Ovary (tissue), 9 donors: ENCODE data around the gene KAT2B. TPM values are rescaled to one million over a fixed set of nuclear protein-coding genes. Genes with fewer than 3 reads are reported as not detected.

Experiments
- DNase-seq, 5 donors: peaks; one replicate each; pipeline ENCODE4 v3.0.0-alpha.2; 2019 to 2020
- H3K27ac ChIP-seq, 2 donors: fragments of 200-600 bp; one replicate each; pipeline versions ENCODE4 v1.5.1 to v1.8.0; 2019 to 2022
- H3K27me3 ChIP-seq: fragments of 200-600 bp; one replicate; pipeline ENCODE4 v1.8.0; 2022
- H3K36me3 ChIP-seq: fragments of 200-600 bp; sonication (generic); one replicate; pipeline ENCODE4 v1.5.1; 2019
- H3K4me1 ChIP-seq: one replicate; pipeline ENCODE4 v1.8.1; 2013; ENCODE audit warnings: mild to moderate bottlenecking, moderate library complexity; ENCODE audit not compliant: insufficient read depth
- H3K4me3 ChIP-seq: fragments of 200-600 bp; sonication (generic); one replicate; pipeline ENCODE4 v1.5.1; 2017
- H3K9me3 ChIP-seq, 2 donors: fragments of 200-600 bp in 1 of 2; sonication (generic) in 1 of 2; one replicate each; pipeline versions ENCODE4 v1.5.1 to v1.8.1; 2013 to 2019; ENCODE audit warnings: mild to moderate bottlenecking in 1 of 2, moderate library complexity in 1 of 2
- EP300 ChIP-seq: sonication (generic); formaldehyde crosslinking; IDR thresholded peaks from one replicate; pipeline ENCODE4 v1.6.1; 2017; ENCODE audit warnings: antibody characterized with exemption
- POLR2A ChIP-seq: fragments of 450-650 bp; IDR thresholded peaks from one replicate; pipeline ENCODE4 v1.6.1; 2017; ENCODE audit warnings: antibody characterized with exemption, mild to moderate bottlenecking, moderate library complexity
- WGBS, 3 donors: extraction: QIAGEN DNeasy Blood & Tissue Kit in 1 of 3; methylation state at CpG; one replicate each; pipeline versions ENCODE4 v1.1.5 to v1.1.7; 2013 to 2017; 5-methylcytosine and 5-hydroxymethylcytosine counted together
- intact Hi-C, 4 donors: fragments of 100-400 bp; cut with DNase I; formaldehyde crosslinking; loops; one replicate each; pipeline versions ENCODE4 v1.11.0 to v1.15.1; 2022 to 2023
- polyA plus RNA-seq, 2 donors: library from polyadenylated mRNA; stranded (reverse); fragments of 200-250 nt in 1 of 2; fragments of 350-450 nt in 1 of 2; fragmentation: Illumina TruSeq in 1 of 2; extraction: RNeasy Lipid Tissue Mini Kit (QIAGEN cat#74804) in 1 of 2; gene quantifications; one replicate each; pipeline ENCODE4 v1.2.3, GENCODE V29; 2013 to 2014
- total RNA-seq, 7 donors: library from RNA; depleted of rRNA in 2 of 7; stranded (reverse); fragments of >200 nt in 2 of 7; fragmentation: NEBNext Ultra II Directional in 3 of 7; extraction: Animal tissue kit (Norgen Biotek cat#: 25700) in 3 of 7; gene quantifications; one replicate each; pipeline versions ENCODE4 v1.1.0 to v1.2.4, GENCODE V29; 2016 to 2023
- TF ChIP-seq, protein P1 (sequence below), 3 donors: fragments of 450-650 bp in 2 of 3; fragments of 200-600 bp in 1 of 3; IDR thresholded peaks; one replicate each; pipeline versions ENCODE4 v1.5.1 to v1.8.0; 2016 to 2022; ENCODE audit warnings: antibody characterized with exemption in 3 of 3, mild to moderate bottlenecking in 1 of 3
- donor health status: DM: no; HTN: no; CAD: no; lungs with moderate emphysema.
- donor health status: DM: no; HTN: no; CAD: no.
- donor health status: Bipolar disorder and iron deficiency.
- donor health status: DM: yes; HTN: yes; CAD: no.
- donor health status: DM: no; HTN: no; CAD: no.
- donor health status: DM: yes; HTN: yes; CAD: no.

KAT2B gene
- total and polyA plus RNA-seq, 9 donors = 15.1 to 49.3 (median 33.0) TPM

DNA sequence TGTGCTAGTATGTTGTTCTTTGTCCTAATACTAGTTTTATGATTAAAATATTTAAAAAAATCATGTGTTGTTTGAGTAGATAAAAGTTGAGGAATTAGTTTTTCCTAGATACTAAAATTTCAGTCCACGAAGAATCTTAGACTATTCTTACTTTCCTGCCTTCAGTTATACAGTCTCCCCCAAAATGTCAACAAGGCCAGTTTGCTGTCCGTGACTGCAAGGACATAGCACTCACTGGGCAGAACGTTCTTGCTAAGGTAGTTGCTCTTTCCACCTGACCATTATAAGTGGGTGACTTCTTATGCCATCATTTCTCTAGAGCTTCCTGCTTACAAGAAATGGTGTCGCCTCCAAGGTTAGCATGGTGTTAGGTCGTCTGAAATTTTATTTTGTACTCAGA is 32.8 kb downstream of the KAT2B start:
- H3K4me1 ChIP-seq = peaks cover 2% of the 10 kb centered on the region
- no peak for DNase-seq
- intact Hi-C loops = no loop called here
- no peaks in the 10 kb centered on the region for H3K36me3 ChIP-seq
- 30 to 58% (median 35%) methylated on average over 5 of the region's 5 CpGs for WGBS, 3 donors
- no peaks in the 10 kb centered on the region for H3K27me3 ChIP-seq
- no peak overlapping the region for H3K4me3 ChIP-seq
- peak overlapping the region in 1 of 2 donors; percentile 2 for H3K27ac ChIP-seq
- no peaks in the 10 kb centered on the region for H3K9me3 ChIP-seq
- TF ChIP-seq, protein P1, sequence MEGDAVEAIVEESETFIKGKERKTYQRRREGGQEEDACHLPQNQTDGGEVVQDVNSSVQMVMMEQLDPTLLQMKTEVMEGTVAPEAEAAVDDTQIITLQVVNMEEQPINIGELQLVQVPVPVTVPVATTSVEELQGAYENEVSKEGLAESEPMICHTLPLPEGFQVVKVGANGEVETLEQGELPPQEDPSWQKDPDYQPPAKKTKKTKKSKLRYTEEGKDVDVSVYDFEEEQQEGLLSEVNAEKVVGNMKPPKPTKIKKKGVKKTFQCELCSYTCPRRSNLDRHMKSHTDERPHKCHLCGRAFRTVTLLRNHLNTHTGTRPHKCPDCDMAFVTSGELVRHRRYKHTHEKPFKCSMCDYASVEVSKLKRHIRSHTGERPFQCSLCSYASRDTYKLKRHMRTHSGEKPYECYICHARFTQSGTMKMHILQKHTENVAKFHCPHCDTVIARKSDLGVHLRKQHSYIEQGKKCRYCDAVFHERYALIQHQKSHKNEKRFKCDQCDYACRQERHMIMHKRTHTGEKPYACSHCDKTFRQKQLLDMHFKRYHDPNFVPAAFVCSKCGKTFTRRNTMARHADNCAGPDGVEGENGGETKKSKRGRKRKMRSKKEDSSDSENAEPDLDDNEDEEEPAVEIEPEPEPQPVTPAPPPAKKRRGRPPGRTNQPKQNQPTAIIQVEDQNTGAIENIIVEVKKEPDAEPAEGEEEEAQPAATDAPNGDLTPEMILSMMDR (IDR thresholded peaks at IDR 0.05) = no peak
- TF ChIP-seq POLR2A (no peak), EP300 (no peak)

DNA sequence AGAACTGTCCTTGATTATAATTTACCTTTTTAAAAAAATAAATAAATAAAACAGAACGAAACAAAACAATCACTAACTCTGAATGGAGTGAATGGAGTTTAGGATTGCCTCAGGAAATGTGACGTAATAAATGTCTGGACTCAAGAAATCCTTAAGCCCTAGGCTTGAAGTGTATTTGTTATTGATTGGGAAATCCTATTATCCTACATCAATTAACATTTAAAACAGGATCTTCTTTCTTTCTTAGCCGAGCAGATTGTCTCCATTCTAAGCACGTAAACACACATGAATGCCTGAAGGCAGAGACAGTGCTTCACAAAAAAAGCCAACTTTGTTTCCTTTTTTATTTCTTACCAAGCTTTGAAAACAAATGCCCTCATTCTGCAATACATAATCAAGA is 33.4 kb downstream of the KAT2B start:
- no peak for TF ChIP-seq POLR2A
- TF ChIP-seq, protein P1 (IDR thresholded peaks at IDR 0.05) = no peak
- TF ChIP-seq EP300 = no peak
- no peak overlapping the region for H3K27ac ChIP-seq
- 33 to 72% (median 39%) methylated on average over 4 of the region's 4 CpGs for WGBS, 3 donors

DNA sequence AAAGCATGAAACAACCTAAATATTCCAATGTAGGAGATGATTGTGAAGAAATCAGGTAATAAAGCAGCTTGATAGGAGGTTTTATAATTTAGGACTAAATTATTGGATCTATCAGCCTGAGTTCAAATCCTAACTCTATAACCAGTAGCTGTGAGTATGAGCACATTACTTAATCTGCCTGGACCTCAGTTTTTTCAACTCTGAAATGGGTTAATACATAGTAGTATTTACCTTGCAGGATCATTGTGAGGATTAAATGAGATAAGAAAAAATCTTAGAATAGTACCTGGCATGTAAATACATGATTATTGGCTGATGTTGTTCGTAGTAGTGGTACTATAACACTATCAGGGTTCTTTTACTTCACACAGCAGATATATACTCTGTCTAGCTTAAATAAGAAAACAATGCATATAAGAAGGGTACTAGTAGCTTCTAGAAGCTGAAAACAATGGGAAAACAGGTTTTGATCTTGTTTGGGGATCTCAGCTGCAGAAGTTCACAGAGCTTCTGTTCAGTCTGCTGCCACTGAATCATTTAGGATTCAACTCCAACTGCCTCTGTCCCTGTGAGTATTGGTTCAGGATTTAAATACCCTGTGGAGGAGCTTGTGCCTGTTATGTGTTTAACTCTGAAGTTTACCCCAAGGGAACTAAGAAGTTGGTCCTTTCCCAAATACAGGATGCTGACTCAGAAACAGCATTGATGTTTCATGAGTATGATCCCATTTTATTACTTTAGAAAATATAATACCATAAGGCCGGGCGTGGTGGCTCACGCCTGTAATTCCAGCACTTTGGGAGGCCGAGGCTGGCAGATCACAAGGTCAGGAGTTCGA is 34.2 kb downstream of the KAT2B start:
- no peaks in the 10 kb centered on the region for H3K27me3 ChIP-seq
- 89 to 90% (median 89%) methylated on average over 6 of the region's 6 CpGs for WGBS, 3 donors
- no peak overlapping the region for H3K4me3 ChIP-seq
- peaks cover 2% of the 10 kb centered on the region for H3K4me1 ChIP-seq
- intact Hi-C loops = no loop called here
- no peak overlapping the region for H3K27ac ChIP-seq
- no peaks in the 10 kb centered on the region for H3K9me3 ChIP-seq
- no peaks in the 10 kb centered on the region for H3K36me3 ChIP-seq
- TF ChIP-seq, protein P1 (IDR thresholded peaks at IDR 0.05) = no peak
- TF ChIP-seq POLR2A (no peak), EP300 (no peak)
- DNase-seq = no peak

More for the DNA sequence above, 33.4 kb downstream of the KAT2B start:
- H3K27me3 ChIP-seq = no peaks in the 10 kb centered on the region
- no peak for DNase-seq
- H3K9me3 ChIP-seq = no peaks in the 10 kb centered on the region
- no peak overlapping the region for H3K4me3 ChIP-seq
- no peaks in the 10 kb centered on the region for H3K36me3 ChIP-seq
- intact Hi-C loops = no loop called here
- peaks cover 2% of the 10 kb centered on the region for H3K4me1 ChIP-seq

DNA sequence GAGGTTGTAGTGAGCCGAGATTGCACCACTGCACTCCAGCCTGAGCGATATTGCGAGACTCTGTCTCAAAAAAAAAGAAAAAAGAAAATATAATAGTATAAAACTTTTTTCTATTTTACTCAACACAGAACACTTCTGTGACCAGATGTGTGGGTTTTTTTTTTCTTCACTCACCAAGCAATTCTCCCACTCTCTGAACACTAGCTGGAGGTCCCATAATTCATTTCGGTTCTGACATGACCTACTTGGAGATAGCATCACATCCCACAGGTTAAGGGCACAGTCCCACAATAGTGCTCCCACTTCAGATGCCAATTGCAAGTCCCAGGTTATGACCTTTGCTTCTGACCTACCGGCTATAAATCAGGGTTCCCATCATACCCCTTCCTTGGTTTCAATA is 35.0 kb downstream of the KAT2B start:
- TF ChIP-seq, protein P1 (IDR thresholded peaks at IDR 0.05) = no peak
- Histone ChIP-seq H3K9me3 (no peaks in the 10 kb centered on the region), H3K27ac (no peak overlapping the region), H3K36me3 (no peaks in the 10 kb centered on the region), H3K4me3 (no peak overlapping the region), H3K4me1 (peaks cover 2% of the 10 kb centered on the region), H3K27me3 (no peaks in the 10 kb centered on the region)
- DNase-seq = no peak
- 92 to 96% (median 94%) methylated on average over 5 of the region's 5 CpGs for WGBS, 3 donors
- intact Hi-C loops = no loop called here
